ENCODE results near the gene XPR1. TPM values are rescaled to one million over a fixed set of nuclear protein-coding genes. Genes with fewer than 3 reads are reported as not detected.

XPR1 gene
- total RNA-seq, 1 donor from 2014 or later, result 62.1 TPM

DNA sequence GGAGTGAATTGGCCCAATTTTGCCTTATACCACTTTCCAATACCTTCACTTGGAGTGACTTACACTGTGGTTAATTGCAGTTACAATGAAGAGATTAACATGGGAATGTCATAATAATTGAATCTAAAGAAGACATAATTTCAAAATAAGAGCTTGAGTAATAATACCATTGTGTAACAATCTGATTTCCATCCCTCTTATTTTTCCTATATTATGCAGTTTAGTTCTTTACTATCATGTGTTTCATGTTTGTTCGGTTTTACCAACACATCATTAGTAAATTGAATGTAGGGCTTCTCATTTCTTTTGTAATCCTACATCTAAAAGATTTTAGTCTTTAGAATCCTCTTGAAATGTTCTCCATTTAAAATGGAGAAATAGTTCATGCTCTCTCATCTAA, 19.2 kb upstream of the XPR1 start:
- no peak for TF ChIP-seq CTCF (IDR thresholded peaks at IDR 0.05; ENCODE audit: partially characterized antibody, unreplicated experiment)
- H3K27me3 Mint-ChIP-seq (ENCODE audit: unreplicated experiment), result peaks cover 2% of the 10 kb centered on the region
- H3K4me3 Mint-ChIP-seq (ENCODE audit: unreplicated experiment), result no peak overlapping the region
- peaks cover 21% of the 10 kb centered on the region for H3K4me1 Mint-ChIP-seq (ENCODE audit: low read depth, unreplicated experiment)
- H3K36me3 Mint-ChIP-seq (ENCODE audit: unreplicated experiment), result no peaks in the 10 kb centered on the region
- peaks cover 4% of the 10 kb centered on the region for H3K9me3 Mint-ChIP-seq (ENCODE audit: unreplicated experiment)
- H3K27ac Mint-ChIP-seq (ENCODE audit: unreplicated experiment), result no peak overlapping the region
- no peak for DNase-seq

DNA sequence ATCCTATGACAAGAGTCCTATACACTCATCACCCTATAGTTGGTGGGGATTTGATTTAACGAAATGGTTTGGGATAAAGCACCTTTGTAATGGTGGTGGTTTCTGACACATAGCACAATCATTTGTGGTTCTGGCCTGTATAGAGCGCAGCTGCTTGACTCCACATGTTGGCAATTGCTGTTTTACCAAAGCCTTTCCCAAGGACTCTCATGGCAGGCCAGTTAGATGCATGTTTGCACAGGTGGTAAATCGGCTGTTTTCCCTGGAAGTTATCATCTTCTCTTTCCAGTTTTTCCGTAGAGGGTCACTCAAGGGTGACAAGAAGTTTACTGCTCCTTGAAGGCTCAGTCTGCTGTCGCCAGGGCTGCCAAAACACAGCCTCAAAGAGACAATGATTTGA, 17.1 kb upstream of the XPR1 start:
- DNase-seq, result no peak
- H3K27me3 Mint-ChIP-seq (ENCODE audit: unreplicated experiment), result peaks cover 2% of the 10 kb centered on the region
- H3K9me3 Mint-ChIP-seq (ENCODE audit: unreplicated experiment), result peaks cover 4% of the 10 kb centered on the region
- H3K4me3 Mint-ChIP-seq (ENCODE audit: unreplicated experiment), result no peak overlapping the region
- H3K4me1 Mint-ChIP-seq (ENCODE audit: low read depth, unreplicated experiment), result peaks cover 17% of the 10 kb centered on the region
- no peaks in the 10 kb centered on the region for H3K36me3 Mint-ChIP-seq (ENCODE audit: unreplicated experiment)
- no peak overlapping the region for H3K27ac Mint-ChIP-seq (ENCODE audit: unreplicated experiment)
- TF ChIP-seq CTCF (IDR thresholded peaks at IDR 0.05; ENCODE audit: partially characterized antibody, unreplicated experiment), result no peak

GRCh38 chr1:180615493-180616290, 16.1 kb upstream of the XPR1 start:
- no peak for DNase-seq
- no peak for TF ChIP-seq CTCF (IDR thresholded peaks at IDR 0.05; ENCODE audit: partially characterized antibody, unreplicated experiment)
- Mint-ChIP-seq H3K27me3 (ENCODE audit: unreplicated experiment) (peaks cover under 1% of the 10 kb centered on the region), H3K27ac (ENCODE audit: unreplicated experiment) (no peak overlapping the region), H3K4me1 (ENCODE audit: low read depth, unreplicated experiment) (peaks cover 7% of the 10 kb centered on the region), H3K36me3 (ENCODE audit: unreplicated experiment) (no peaks in the 10 kb centered on the region), H3K4me3 (ENCODE audit: unreplicated experiment) (no peak overlapping the region), H3K9me3 (ENCODE audit: unreplicated experiment) (no peaks in the 10 kb centered on the region)

GRCh38 chr1:180616439-180616838, 15.4 kb upstream of the XPR1 start:
- DNase-seq, result no peak
- H3K4me1 Mint-ChIP-seq (ENCODE audit: low read depth, unreplicated experiment), result peaks cover 1% of the 10 kb centered on the region
- no peaks in the 10 kb centered on the region for H3K36me3 Mint-ChIP-seq (ENCODE audit: unreplicated experiment)
- no peaks in the 10 kb centered on the region for H3K27me3 Mint-ChIP-seq (ENCODE audit: unreplicated experiment)
- H3K9me3 Mint-ChIP-seq (ENCODE audit: unreplicated experiment), result no peaks in the 10 kb centered on the region
- no peak overlapping the region for H3K27ac Mint-ChIP-seq (ENCODE audit: unreplicated experiment)
- no peak overlapping the region for H3K4me3 Mint-ChIP-seq (ENCODE audit: unreplicated experiment)
- TF ChIP-seq CTCF (IDR thresholded peaks at IDR 0.05; ENCODE audit: partially characterized antibody, unreplicated experiment), result no peak

GRCh38 chr1:180617774-180618395, 13.9 kb upstream of the XPR1 start:
- H3K27me3 Mint-ChIP-seq (ENCODE audit: unreplicated experiment), result no peaks in the 10 kb centered on the region
- DNase-seq, result no peak

More at GRCh38 chr1:180617774-180618395, 13.9 kb upstream of the XPR1 start:
- Mint-ChIP-seq H3K4me3 (ENCODE audit: unreplicated experiment) (no peak overlapping the region), H3K27ac (ENCODE audit: unreplicated experiment) (no peak overlapping the region), H3K36me3 (ENCODE audit: unreplicated experiment) (no peaks in the 10 kb centered on the region), H3K4me1 (ENCODE audit: low read depth, unreplicated experiment) (no peaks in the 10 kb centered on the region), H3K9me3 (ENCODE audit: unreplicated experiment) (no peaks in the 10 kb centered on the region)
- no peak for TF ChIP-seq CTCF (IDR thresholded peaks at IDR 0.05; ENCODE audit: partially characterized antibody, unreplicated experiment)
